Loucy (cell line): ENCODE results near the gene ANXA9.

Experiments
- CTCF ChIP-seq: fragments of 200-600 bp; sonication (generic); conservative IDR thresholded peaks from 2 replicates; pipeline ENCODE4 v1.5.1; 2014; ENCODE audit warnings: mild to moderate bottlenecking, antibody characterized with exemption, low read length
- EZH2phosphoT487 ChIP-seq: fragments of 200-600 bp; IDR thresholded peaks from 2 replicates; pipeline ENCODE4 v1.6.1; 2018; ENCODE audit warnings: antibody characterized with exemption, mild to moderate bottlenecking, moderate library complexity, borderline replicate concordance

GRCh38 chr1:151009206-151009587 lies 27.1 kb downstream of the ANXA9 start:
- TF ChIP-seq CTCF (no peak), EZH2phosphoT487 (no peak)
